ENCODE data around the gene SPRED2.

The SPRED2 gene

GRCh38 chr2:65413106-65413505, 19.3 kb downstream of the SPRED2 start:
- no peak for DNase-seq (ENCODE audit: low spot score)

DNA sequence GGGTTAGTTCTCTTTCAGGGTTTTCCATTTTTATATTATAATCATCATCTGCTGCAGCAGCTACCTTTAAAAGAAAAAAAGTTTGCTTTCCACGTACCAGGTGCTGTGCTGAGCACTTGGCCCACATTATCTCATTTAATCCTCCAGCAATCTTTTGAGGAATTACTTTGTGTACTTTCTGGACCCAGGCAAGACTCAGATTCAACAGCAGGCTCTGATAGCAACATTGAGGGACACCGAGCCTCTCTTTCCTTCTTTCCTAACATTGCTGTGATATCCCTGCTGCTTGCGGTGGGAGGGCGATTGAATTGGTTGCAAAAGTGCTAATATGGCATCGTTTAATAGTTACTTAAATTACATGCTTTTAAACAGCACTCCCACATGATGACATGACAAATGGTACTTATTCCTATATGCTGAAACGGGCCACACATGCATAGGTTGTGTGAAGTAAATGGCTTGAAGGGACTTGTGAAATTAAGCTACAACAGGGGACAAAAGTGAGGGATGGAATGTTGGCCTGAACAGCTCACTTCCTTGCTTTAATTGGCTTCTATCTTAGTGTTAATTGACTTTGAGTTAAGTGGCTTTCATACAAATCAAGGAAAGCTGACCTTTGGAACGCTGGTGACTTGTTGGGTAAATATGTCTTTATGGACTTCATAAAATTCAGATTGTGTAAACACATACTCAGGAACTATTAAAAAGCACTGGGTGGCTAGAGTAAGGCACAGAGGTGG, 21.2 kb downstream of the SPRED2 start:
- DNase-seq (ENCODE audit: low spot score), result no peak

GRCh38 chr2:65409045-65409444, 23.4 kb downstream of the SPRED2 start:
- DNase-seq (ENCODE audit: low spot score), result no peak

DNA sequence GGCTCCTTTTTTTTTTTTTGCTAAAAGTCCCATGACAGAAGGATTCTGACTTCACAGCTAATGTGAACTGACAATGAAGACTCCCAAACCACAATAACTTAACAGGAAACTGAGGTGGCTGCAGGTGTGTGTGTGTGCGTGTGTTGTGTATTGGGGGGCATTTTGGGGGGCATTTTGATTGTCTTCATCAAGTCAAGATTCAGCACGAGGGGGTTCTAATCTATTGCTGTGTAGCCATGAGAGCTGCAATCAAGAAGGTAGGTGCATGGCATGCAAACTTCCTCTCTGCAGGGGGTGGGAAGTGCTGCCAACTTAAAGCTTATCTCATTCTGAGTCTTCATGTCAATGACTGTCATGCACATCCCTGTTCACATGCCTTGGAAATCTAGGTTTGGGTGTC, 25.2 kb downstream of the SPRED2 start:
- no peak for DNase-seq (ENCODE audit: low spot score)

DNA sequence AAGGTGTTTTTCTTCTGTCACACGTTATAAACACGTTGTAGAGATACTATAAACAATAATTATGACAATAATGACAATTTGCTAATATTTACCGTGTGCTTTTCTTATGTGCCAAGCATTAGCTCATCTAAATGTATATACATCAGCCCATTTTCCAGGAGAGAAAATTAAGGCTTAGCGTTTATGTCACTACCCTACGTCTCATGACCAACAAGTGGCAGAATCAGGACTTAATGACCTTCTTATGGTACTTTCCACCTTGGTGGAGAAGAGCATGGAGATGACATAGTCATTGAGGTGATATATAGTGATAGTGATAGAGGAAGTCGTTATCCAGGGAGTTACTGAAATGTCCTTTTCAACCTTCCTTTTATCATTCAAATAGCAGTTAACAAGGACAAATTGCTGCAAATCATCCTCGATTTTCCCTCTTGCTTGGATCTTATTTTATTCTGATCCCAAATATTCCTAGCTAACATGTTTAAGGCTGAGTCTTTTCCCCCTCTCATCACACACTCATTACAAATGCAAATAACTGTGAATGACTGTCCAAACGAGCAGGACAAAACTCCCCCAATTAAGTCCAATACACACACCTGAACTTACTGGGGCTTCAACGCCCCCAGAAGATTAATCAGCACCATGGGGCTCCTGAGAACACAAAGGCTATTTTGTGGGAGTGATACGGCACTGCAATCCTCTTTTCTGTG, 27.3 kb downstream of the SPRED2 start:
- DNase-seq (ENCODE audit: low spot score), result no peak

DNA sequence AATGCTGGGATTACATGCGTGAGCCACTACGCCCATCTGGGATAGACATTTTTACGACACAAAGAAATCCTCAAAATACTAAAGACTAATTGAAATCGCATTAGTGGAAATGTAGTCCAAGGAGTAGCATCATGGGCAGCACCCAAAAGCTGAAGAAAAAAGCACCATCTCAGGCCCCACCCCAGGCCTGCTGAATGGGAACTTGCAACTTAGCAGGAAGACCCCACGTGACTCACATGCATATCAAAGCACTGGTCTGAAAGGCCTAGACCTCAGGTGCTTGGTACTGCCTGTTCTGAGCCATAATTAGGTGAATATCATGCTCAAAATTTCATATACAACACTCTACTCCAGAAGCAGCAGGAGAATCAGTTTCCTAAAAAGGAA, 28.9 kb downstream of the SPRED2 start:
- DNase-seq (ENCODE audit: low spot score), result no peak

DNA sequence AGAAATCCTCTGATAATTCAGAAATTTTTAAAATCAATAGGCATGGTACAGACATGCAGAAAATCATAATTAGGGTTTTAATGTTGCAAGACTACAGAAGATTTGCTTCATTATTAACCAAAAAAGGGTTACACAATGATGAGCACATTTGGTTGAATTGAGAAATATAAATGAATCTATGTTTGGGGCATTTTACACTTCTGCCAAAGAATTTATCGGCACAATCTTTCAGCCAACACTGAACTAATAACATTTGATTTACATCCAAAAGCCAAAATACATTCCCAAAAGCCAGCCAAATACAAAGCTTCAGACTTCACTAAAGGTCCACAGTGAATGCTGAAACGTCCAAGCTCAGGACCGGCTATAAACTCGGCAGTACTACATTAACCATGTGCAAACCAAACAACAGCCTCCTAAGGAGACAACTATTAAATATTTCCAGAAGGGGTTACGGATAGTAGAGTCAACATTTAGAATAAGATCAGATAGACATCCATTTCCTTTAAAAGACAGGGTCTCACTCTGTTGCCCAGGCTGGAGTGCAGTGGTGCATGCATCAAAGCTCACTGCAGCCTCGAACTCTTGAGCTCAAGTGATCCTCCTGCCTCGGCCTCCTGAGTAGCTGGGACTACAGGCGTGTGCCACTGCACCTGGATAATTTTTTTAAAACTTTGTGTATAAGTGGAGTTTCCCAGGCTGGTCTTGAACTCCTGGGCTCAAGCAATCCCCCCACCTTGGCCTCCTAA, 29.4 kb downstream of the SPRED2 start:
- DNase-seq (ENCODE audit: low spot score), result no peak

DNA sequence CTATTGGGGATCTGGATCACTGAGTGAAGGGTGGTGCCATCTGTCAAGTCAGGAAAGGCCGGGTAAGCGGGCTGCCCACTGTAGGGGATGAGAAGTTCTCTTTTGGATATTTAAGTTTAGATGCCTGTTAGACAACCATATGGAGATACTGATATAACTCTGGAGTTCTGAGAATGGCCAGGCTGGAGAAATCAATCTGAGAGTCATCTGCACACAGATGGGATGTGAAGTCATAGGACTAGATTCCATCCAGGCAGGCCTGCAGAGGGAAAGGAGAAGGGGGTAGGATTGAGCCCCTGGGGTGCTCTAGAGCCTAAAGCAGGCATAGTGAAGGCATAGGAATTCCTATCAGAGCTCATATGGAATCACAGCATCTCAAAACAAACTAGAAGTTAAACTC, 30.1 kb downstream of the SPRED2 start:
- DNase-seq (ENCODE audit: low spot score), result no peak

GRCh38 chr2:65397122-65397521, 35.3 kb downstream of the SPRED2 start:
- DNase-seq (ENCODE audit: low spot score), result no peak

GRCh38 chr2:65396348-65397026, 35.9 kb downstream of the SPRED2 start:
- peak; percentile 21 for DNase-seq (ENCODE audit: low spot score)

- no peak for DNase-seq (ENCODE audit: low spot score)
Measured at GRCh38 chr2:65395621-65396347, 36.6 kb downstream of the SPRED2 start.

DNA sequence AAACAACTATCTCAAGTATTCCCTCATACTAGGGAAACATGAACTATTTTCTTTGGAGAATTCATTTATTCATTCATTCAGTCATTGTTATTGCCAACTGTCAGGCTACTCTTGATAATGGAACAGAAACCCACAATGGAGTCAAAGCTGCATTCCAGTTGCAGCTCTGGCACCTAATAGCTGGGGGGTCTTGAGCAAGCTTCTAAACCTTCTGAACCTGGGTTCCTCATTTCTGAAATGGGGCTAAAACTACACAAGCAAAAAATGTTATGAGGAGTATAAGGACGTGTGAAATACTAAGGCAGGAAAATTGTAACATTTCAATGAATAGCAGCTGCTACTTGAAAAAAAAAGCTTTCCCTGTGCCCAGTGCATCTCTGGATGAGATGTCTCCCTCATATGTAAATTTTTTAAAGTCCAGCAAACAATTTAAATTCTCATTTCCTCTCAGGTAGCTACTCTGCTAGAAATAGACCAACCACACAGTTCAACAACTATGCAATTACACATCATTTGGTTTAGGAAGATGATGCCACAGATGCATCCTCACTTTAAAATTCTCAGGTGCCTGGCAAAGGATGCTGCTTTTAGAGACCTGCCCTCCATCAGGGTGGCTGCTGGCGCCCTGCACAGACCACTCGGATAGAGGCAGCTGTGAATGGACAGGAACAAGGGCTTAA, 38.5 kb downstream of the SPRED2 start:
- no peak for DNase-seq (ENCODE audit: low spot score)

GRCh38 chr2:65393046-65393445, 39.4 kb downstream of the SPRED2 start:
- DNase-seq (ENCODE audit: low spot score), result no peak

GRCh38 chr2:65392609-65393008, 39.8 kb downstream of the SPRED2 start:
- DNase-seq (ENCODE audit: low spot score), result no peak

DNA sequence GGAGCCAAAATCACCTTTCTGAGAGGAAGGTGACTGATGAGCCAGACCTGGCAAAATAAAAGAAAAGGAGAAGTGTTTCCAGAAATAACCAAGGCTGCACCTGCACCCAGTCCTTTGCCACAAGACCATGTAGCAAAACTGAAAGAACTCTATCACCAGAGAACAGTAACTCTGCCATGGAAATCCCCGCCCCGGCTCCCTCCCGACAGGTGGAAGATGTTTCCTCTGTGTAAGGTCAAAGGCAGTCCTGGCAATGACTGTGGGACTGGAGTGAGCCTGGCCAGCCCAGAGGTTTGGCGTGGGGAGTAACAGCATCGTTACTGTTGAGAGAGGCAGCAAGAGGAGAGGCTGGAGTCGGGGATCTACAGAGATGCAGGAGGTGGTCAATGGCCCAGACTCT, 42.3 kb downstream of the SPRED2 start:
- no peak for DNase-seq (ENCODE audit: low spot score)

DNA sequence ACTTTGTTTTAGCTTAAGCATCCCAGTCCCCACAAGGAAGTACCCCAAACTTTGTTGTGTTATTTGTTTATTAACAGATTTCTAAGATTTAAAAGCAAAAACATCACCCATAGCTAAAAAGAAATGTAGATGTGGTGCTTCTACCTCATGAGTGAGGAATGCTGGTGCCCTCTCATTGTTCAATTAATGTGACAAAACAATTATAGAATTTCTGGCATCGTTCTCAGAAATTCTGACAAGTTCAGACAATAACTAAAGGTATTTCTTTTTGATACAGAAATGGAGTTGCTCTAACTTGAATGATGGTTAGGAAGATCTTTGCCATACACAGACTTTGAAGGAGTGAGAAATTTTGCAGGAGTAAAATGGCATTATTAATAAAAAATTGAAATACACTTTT, 42.9 kb downstream of the SPRED2 start:
- no peak for DNase-seq (ENCODE audit: low spot score)

GRCh38 chr2:65388596-65389390, 43.6 kb downstream of the SPRED2 start:
- no peak for DNase-seq (ENCODE audit: low spot score)

DNA sequence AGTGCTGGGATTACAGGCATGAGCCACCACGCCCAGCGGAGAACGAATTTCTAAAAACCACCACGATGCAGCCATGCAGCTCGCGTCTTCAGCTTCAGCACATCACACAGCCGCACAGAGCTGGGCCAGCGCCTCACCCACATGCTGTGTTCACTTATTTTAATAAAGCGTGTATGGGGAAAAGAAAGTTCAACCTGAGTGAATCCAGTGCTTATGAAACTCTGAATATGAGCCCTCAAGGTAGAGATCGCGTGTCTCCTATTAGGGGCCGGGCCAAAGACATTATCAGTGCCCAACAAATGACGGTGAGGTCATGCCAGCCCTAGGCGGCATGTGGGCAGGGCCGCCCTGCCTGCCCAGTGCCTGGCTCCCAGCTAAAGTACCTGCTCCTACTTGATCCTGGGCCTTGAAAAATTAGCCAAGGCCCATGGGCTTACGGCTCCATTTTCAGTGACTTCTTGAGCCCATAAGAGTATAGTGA, 44.3 kb downstream of the SPRED2 start:
- no peak for DNase-seq (ENCODE audit: low spot score)

GRCh38 chr2:65386989-65387388, 45.4 kb downstream of the SPRED2 start:
- DNase-seq (ENCODE audit: low spot score), result no peak

GRCh38 chr2:65386344-65386743, 46.1 kb downstream of the SPRED2 start:
- DNase-seq (ENCODE audit: low spot score), result no peak

Data from HuH-7 (cell line).